DND-41 (cell line): ENCODE data around the gene RAD51B.

Experiments used
- ATAC-seq: fragments of 200-7000 bp; cut with Tn5 transposase; 3 replicates; pipeline ENCODE4 v1.9.1; 2021; ENCODE audit warnings: low read depth; ENCODE audit not compliant: insufficient read depth
- DNase-seq: peaks from one replicate; pipeline ENCODE4 v3.0.0-alpha.2; 2020
- H2AFZ ChIP-seq: 2 replicates; pipeline ENCODE4 v1.6.0; 2012; ENCODE audit warnings: low read depth, low read length
- H3K27ac ChIP-seq: 2 replicates; pipeline ENCODE4 v1.5.1; 2012; ENCODE audit warnings: low read length, inconsistent platforms
- H3K27me3 ChIP-seq: fragments of 200-600 bp; sonication (generic); 2 replicates; pipeline ENCODE4 v1.6.0; 2012; ENCODE audit warnings: low read length, mild to moderate bottlenecking, inconsistent platforms; ENCODE audit not compliant: insufficient read depth, poor library complexity
- H3K36me3 ChIP-seq: 2 replicates; pipeline ENCODE4 v1.5.1; 2012; ENCODE audit warnings: low read length, inconsistent platforms; ENCODE audit not compliant: insufficient read depth
- H3K4me1 ChIP-seq: 2 replicates; pipeline ENCODE4 v1.5.1; 2012; ENCODE audit warnings: mild to moderate bottlenecking, low read length; ENCODE audit not compliant: insufficient read depth
- H3K4me2 ChIP-seq: 2 replicates; pipeline ENCODE4 v1.6.0; 2012; ENCODE audit warnings: mild to moderate bottlenecking, moderate library complexity, low read length, inconsistent platforms; ENCODE audit not compliant: insufficient read depth
- H3K4me3 ChIP-seq, 2 experiments: fragments of 200-600 bp in 1 of 2; shearing (Covaris generic) in 1 of 2; 2 replicates each; pipeline ENCODE4 v1.5.1; 2012 to 2016; ENCODE audit warnings: inconsistent platforms in 2 of 2, low read length in 2 of 2, mild to moderate bottlenecking in 2 of 2, low read depth in 1 of 2, moderate library complexity in 1 of 2
- H3K79me2 ChIP-seq: 2 replicates; pipeline ENCODE4 v1.6.0; 2012; ENCODE audit warnings: low read length, inconsistent platforms; ENCODE audit not compliant: insufficient read depth
- H3K9ac ChIP-seq: 2 replicates; pipeline ENCODE4 v1.6.0; 2012; ENCODE audit warnings: low read depth, mild to moderate bottlenecking, inconsistent platforms, low read length, moderate library complexity
- H3K9me3 ChIP-seq: 2 replicates; pipeline ENCODE4 v1.5.1; 2012; ENCODE audit warnings: low read length, moderate library complexity, mild to moderate bottlenecking, inconsistent platforms; ENCODE audit not compliant: insufficient read depth, severe bottlenecking
- H4K20me1 ChIP-seq: 2 replicates; pipeline ENCODE4 v1.6.0; 2012; ENCODE audit warnings: low read length; ENCODE audit not compliant: insufficient read depth
- CTCF ChIP-seq: IDR thresholded peaks from 2 replicates; pipeline ENCODE4 v1.5.1; 2012; ENCODE audit warnings: borderline replicate concordance, low read length, moderate library complexity, mild to moderate bottlenecking; ENCODE audit not compliant: poor library complexity, severe bottlenecking; ENCODE audit errors: extremely low read depth
- EZH2 ChIP-seq: IDR thresholded peaks from 3 replicates; pipeline ENCODE4 v1.6.1; 2012; ENCODE audit warnings: borderline replicate concordance, low read depth, mild to moderate bottlenecking, moderate library complexity, low read length, inconsistent platforms; ENCODE audit not compliant: severe bottlenecking

RAD51B gene

GRCh38 chr14:68564191-68564825 is 744.7 kb downstream of the RAD51B start:
- no peaks in the 10 kb centered on the region for H3K9me3 ChIP-seq
- H3K27me3 ChIP-seq: no peaks in the 10 kb centered on the region
- no peak overlapping the region for H3K27ac ChIP-seq
- peaks cover 16% of the 10 kb centered on the region for H3K4me1 ChIP-seq
- DNase-seq: no peak
- TF ChIP-seq EZH2 (no peak), CTCF (no peak)
- H4K20me1 ChIP-seq: no peaks in the 10 kb centered on the region
- H2AFZ ChIP-seq: no peak overlapping the region
- no peaks in the 10 kb centered on the region for H3K79me2 ChIP-seq
- ATAC-seq: no peak
- H3K4me3 ChIP-seq: no peak overlapping the region
- no peak overlapping the region for H3K4me2 ChIP-seq
- no peak overlapping the region for H3K9ac ChIP-seq
- H3K36me3 ChIP-seq: no peaks in the 10 kb centered on the region

- Histone ChIP-seq H3K79me2 (no peaks in the 10 kb centered on the region), H3K27me3 (no peaks in the 10 kb centered on the region), H3K9ac (no peak overlapping the region), H3K27ac (no peak overlapping the region), H3K4me2 (no peak overlapping the region), H3K4me3 (no peak overlapping the region), H3K4me1 (peaks cover 16% of the 10 kb centered on the region), H3K36me3 (no peaks in the 10 kb centered on the region), H4K20me1 (no peaks in the 10 kb centered on the region), H2AFZ (no peak overlapping the region), H3K9me3 (no peaks in the 10 kb centered on the region)
- no peak for TF ChIP-seq EZH2
- TF ChIP-seq CTCF: no peak
- ATAC-seq: peak; percentile 81
- DNase-seq: peak; percentile 50
Measured at GRCh38 chr14:68564826-68565759, 745.5 kb downstream of the RAD51B start.

DNA sequence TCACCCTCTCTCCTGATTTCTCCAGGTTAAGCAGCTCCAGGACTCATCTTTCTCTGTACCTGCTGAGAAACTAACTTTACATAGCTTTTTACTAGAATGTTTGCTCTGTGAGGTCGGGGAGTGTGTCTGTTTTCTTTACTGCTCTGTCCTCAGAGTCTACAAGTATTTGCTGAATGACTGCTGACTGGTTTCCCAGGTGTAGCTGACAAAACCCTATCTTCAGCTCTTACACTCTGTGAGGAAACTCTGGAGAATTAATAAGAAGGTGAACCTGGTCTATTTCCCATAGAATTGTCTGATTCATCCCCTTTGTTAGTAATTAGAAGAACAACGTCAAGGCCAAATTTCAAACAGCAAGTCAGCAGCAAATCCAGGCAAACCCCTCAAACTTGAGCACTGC is 746.5 kb downstream of the RAD51B start:
- no peak overlapping the region for H3K4me3 ChIP-seq
- TF ChIP-seq EZH2 (no peak), CTCF (no peak)
- DNase-seq (no peak), ATAC-seq (no peak)
- no peaks in the 10 kb centered on the region for H4K20me1 ChIP-seq
- no peaks in the 10 kb centered on the region for H3K36me3 ChIP-seq
- H3K79me2 ChIP-seq: no peaks in the 10 kb centered on the region
- no peak overlapping the region for H2AFZ ChIP-seq
- H3K27ac ChIP-seq: no peak overlapping the region
- H3K27me3 ChIP-seq: no peaks in the 10 kb centered on the region
- peaks cover 16% of the 10 kb centered on the region for H3K4me1 ChIP-seq
- H3K9me3 ChIP-seq: no peaks in the 10 kb centered on the region
- no peak overlapping the region for H3K4me2 ChIP-seq
- no peak overlapping the region for H3K9ac ChIP-seq
